Astrocyte (in vitro differentiated cells and primary cell): ENCODE measurements around the gene WDR27. TPM values are rescaled to one million over a fixed set of nuclear protein-coding genes. Genes with fewer than 3 reads are reported as not detected.
A peak's percentile ranks its signal among the peaks of the same experiment; 100 is the strongest.

Source experiments
- DNase-seq: peaks from one replicate; pipeline ENCODE4 v3.0.0-alpha.2; 2010; ENCODE audit warnings: low read depth
- FAIRE-seq: peaks from 2 replicates; lab custom pipeline; 2011; peaks lifted over from hg19 to GRCh38; lab: Jason Lieb, UNC
- H2AFZ ChIP-seq: 2 replicates; pipeline ENCODE4 v1.6.0; 2012; ENCODE audit warnings: low read depth, low read length, inconsistent platforms
- H3K27ac ChIP-seq: 2 replicates; pipeline ENCODE4 v1.5.1; 2011; ENCODE audit warnings: low read depth, low read length, inconsistent platforms
- H3K27me3 ChIP-seq: 2 replicates; pipeline ENCODE4 v1.6.0; 2011; ENCODE audit warnings: low read length, inconsistent platforms; ENCODE audit not compliant: insufficient read depth
- H3K36me3 ChIP-seq: 2 replicates; pipeline ENCODE4 v1.5.1; 2011; ENCODE audit warnings: low read length, inconsistent platforms; ENCODE audit not compliant: insufficient read depth
- H3K4me1 ChIP-seq: 2 replicates; pipeline ENCODE4 v1.5.1; 2011; ENCODE audit warnings: low read length, inconsistent platforms; ENCODE audit not compliant: insufficient read depth
- H3K4me2 ChIP-seq: 2 replicates; pipeline ENCODE4 v1.6.0; 2012; ENCODE audit warnings: low read length, inconsistent platforms
- H3K4me3 ChIP-seq: 2 replicates; pipeline ENCODE4 v1.5.1; 2011; ENCODE audit warnings: low read depth, mild to moderate bottlenecking, low read length, inconsistent platforms; ENCODE audit not compliant: insufficient read depth
- H3K79me2 ChIP-seq: 2 replicates; pipeline ENCODE4 v1.6.0; 2012; ENCODE audit warnings: mild to moderate bottlenecking, low read length, inconsistent platforms; ENCODE audit not compliant: insufficient read depth
- H3K9ac ChIP-seq: 2 replicates; pipeline ENCODE4 v1.6.0; 2012; ENCODE audit warnings: mild to moderate bottlenecking, low read length, inconsistent platforms
- H3K9me3 ChIP-seq: 2 replicates; pipeline ENCODE4 v1.5.1; 2012; ENCODE audit warnings: low read depth, mild to moderate bottlenecking, low read length, inconsistent platforms; ENCODE audit not compliant: insufficient read depth
- H4K20me1 ChIP-seq: 2 replicates; pipeline ENCODE4 v1.6.0; 2012; ENCODE audit warnings: low read length, inconsistent platforms; ENCODE audit not compliant: insufficient read depth
- H3K27ac Mint-ChIP-seq: one replicate; pipeline ENCODE4 v1.8.0; 2021; ENCODE audit warnings: mild to moderate bottlenecking, mixed read lengths; ENCODE audit not compliant: unreplicated experiment
- H3K27me3 Mint-ChIP-seq: one replicate; pipeline ENCODE4 v1.8.0; 2021; ENCODE audit warnings: low read depth, mixed read lengths; ENCODE audit not compliant: unreplicated experiment
- H3K36me3 Mint-ChIP-seq: one replicate; pipeline ENCODE4 v1.8.0; 2021; ENCODE audit warnings: low read depth, mixed read lengths; ENCODE audit not compliant: unreplicated experiment
- H3K4me1 Mint-ChIP-seq: one replicate; pipeline ENCODE4 v1.8.0; 2021; ENCODE audit warnings: low read depth, mixed read lengths; ENCODE audit not compliant: unreplicated experiment
- H3K4me3 Mint-ChIP-seq: one replicate; pipeline ENCODE4 v1.8.0; 2021; ENCODE audit warnings: mild to moderate bottlenecking, moderate library complexity, mixed read lengths; ENCODE audit not compliant: unreplicated experiment
- H3K9me3 Mint-ChIP-seq: one replicate; pipeline ENCODE4 v1.8.0; 2021; ENCODE audit warnings: mild to moderate bottlenecking, mixed read lengths; ENCODE audit not compliant: unreplicated experiment
- CTCF ChIP-seq: IDR thresholded peaks from 2 replicates; pipeline ENCODE4 v1.5.1; 2011; ENCODE audit warnings: low read depth, mild to moderate bottlenecking, inconsistent platforms, low read length, moderate library complexity; ENCODE audit not compliant: insufficient read depth
- EZH2 ChIP-seq: IDR thresholded peaks from 2 replicates; pipeline ENCODE4 v1.6.1; 2012; ENCODE audit warnings: mild to moderate bottlenecking, low read length, inconsistent platforms; ENCODE audit not compliant: insufficient read depth
- total RNA-seq: library from RNA; stranded (reverse); gene quantifications from 2 replicates; pipeline ENCODE4 v1.2.1, GENCODE V29; 2021

The WDR27 gene
- total RNA-seq, 1 donor from 2014 or later, result 31.2 TPM

GRCh38 chr6:169664227-169664626, 37.6 kb downstream of the WDR27 start:
- H3K4me1 ChIP-seq, result no peaks in the 10 kb centered on the region
- no peak for TF ChIP-seq CTCF
- TF ChIP-seq EZH2, result no peak
- no peak overlapping the region for H3K4me3 ChIP-seq
- no peaks in the 10 kb centered on the region for H3K79me2 ChIP-seq
- H3K4me3 Mint-ChIP-seq, result no peak overlapping the region
- H3K9ac ChIP-seq, result no peak overlapping the region
- H3K4me1 Mint-ChIP-seq, result no peaks in the 10 kb centered on the region
- no peaks in the 10 kb centered on the region for H3K9me3 Mint-ChIP-seq
- no peaks in the 10 kb centered on the region for H4K20me1 ChIP-seq
- DNase-seq, result no peak
- H3K27me3 Mint-ChIP-seq, result no peaks in the 10 kb centered on the region
- H2AFZ ChIP-seq, result no peak overlapping the region
- no peak overlapping the region for H3K4me2 ChIP-seq
- no peak overlapping the region for H3K27ac ChIP-seq
- H3K27me3 ChIP-seq, result no peaks in the 10 kb centered on the region
- FAIRE-seq, result no peak
- no peaks in the 10 kb centered on the region for H3K9me3 ChIP-seq
- H3K27ac Mint-ChIP-seq, result peak overlapping the region; percentile 18
- H3K36me3 Mint-ChIP-seq, result peaks cover 12% of the 10 kb centered on the region
- peaks cover 2% of the 10 kb centered on the region for H3K36me3 ChIP-seq

- Histone ChIP-seq H3K9me3 (no peaks in the 10 kb centered on the region), H4K20me1 (no peaks in the 10 kb centered on the region), H3K4me1 (no peaks in the 10 kb centered on the region), H3K27ac (no peak overlapping the region), H3K27me3 (no peaks in the 10 kb centered on the region), H3K36me3 (peaks cover 4% of the 10 kb centered on the region), H3K4me3 (no peak overlapping the region), H3K4me2 (no peak overlapping the region), H3K79me2 (no peaks in the 10 kb centered on the region), H3K9ac (no peak overlapping the region), H2AFZ (no peak overlapping the region)
- Mint-ChIP-seq H3K27me3 (no peaks in the 10 kb centered on the region), H3K4me1 (no peaks in the 10 kb centered on the region), H3K36me3 (peaks cover 12% of the 10 kb centered on the region), H3K9me3 (no peaks in the 10 kb centered on the region), H3K27ac (no peak overlapping the region), H3K4me3 (no peak overlapping the region)
- FAIRE-seq (no peak), DNase-seq (no peak)
- no peak for TF ChIP-seq EZH2
- no peak for TF ChIP-seq CTCF
Observed at GRCh38 chr6:169663468-169663867, 38.4 kb downstream of the WDR27 start.

DNA sequence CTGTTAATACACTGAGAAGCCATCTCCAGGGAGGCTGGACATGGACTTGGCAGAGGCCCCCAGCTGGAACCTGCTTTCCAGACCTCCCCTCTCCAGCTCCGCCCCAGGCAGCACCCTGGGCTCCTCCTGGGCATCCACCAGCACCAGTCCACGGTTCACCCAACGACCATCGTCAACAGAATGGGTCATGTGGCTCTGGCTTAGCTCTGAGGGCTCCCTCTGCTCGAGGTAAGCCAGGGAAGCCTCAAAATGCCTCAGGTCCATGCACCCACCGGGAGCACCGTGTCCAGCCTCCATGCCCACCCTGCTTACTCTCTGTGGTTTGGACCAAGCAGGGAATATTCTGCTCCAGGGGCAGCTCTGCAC, 40.5 kb downstream of the WDR27 start:
- Histone ChIP-seq H4K20me1 (no peaks in the 10 kb centered on the region), H3K9me3 (no peaks in the 10 kb centered on the region), H3K27ac (no peak overlapping the region), H3K79me2 (no peaks in the 10 kb centered on the region), H3K4me2 (no peak overlapping the region), H3K4me1 (no peaks in the 10 kb centered on the region), H3K27me3 (no peaks in the 10 kb centered on the region), H3K4me3 (no peak overlapping the region), H3K9ac (no peak overlapping the region), H2AFZ (no peak overlapping the region), H3K36me3 (peaks cover 9% of the 10 kb centered on the region)
- DNase-seq (no peak), FAIRE-seq (no peak)
- TF ChIP-seq EZH2 (no peak), CTCF (no peak)
- no peak overlapping the region for H3K4me3 Mint-ChIP-seq
- H3K27ac Mint-ChIP-seq, result no peak overlapping the region
- H3K9me3 Mint-ChIP-seq, result no peaks in the 10 kb centered on the region
- no peaks in the 10 kb centered on the region for H3K27me3 Mint-ChIP-seq
- H3K4me1 Mint-ChIP-seq, result peaks cover 4% of the 10 kb centered on the region
- H3K36me3 Mint-ChIP-seq, result peaks cover 22% of the 10 kb centered on the region
